SK-N-SH (cell line): ENCODE data around the gene SLX4IP. TPM values are rescaled to one million over a fixed set of nuclear protein-coding genes. Genes with fewer than 3 reads are reported as not detected.

Experiments
- CTCF ChIA-PET: fragments of 300-600, 350-600 bp; formaldehyde crosslinking; extraction: SDS; loops from one replicate; lab custom pipeline; 2021; lab: Yijun Ruan, JAX
- POLR2A ChIA-PET: fragments of 350-600 bp; sonication (Branson Sonifier 250); formaldehyde crosslinking; extraction: SDS; loops from one replicate; lab custom pipeline; 2020; ENCODE audit warnings: antibody characterized with exemption, inconsistent platforms; lab: Yijun Ruan, JAX
- DNase-seq: peaks from one replicate; pipeline ENCODE4 v3.0.0; 2012
- H2AFZ ChIP-seq: fragments of 200-600 bp; sonication (generic); 2 replicates; pipeline ENCODE4 v1.8.1; 2016; ENCODE audit warnings: antibody characterized with exemption, mild to moderate bottlenecking, low read depth
- H3F3A ChIP-seq: fragments of 200-600 bp; sonication (generic); replicated peaks from 2 replicates; pipeline ENCODE3; 2016; ENCODE audit warnings: antibody characterized with exemption, mild to moderate bottlenecking; ENCODE audit not compliant: insufficient read depth
- H3K27ac ChIP-seq, 2 experiments: fragments of 200-500 bp in 1 of 2; fragments of 200-600 bp in 1 of 2; sonication (Bioruptor generic) in 1 of 2; sonication (generic), shearing (Covaris generic) in 1 of 2; 2 replicates each; pipeline versions ENCODE4 v1.5.1 to v1.6.1; 2014 to 2016; ENCODE audit warnings: low read depth in 2 of 2, inconsistent platforms in 1 of 2, low read length in 1 of 2, mild to moderate bottlenecking in 1 of 2, mixed read lengths in 1 of 2
- H3K27me3 ChIP-seq: fragments of 200-600 bp; sonication (generic), shearing (Covaris generic); 2 replicates; pipeline ENCODE4 v1.6.1; 2016; ENCODE audit warnings: mixed run types; ENCODE audit not compliant: insufficient read depth
- H3K36me3 ChIP-seq, 2 experiments: fragments of 200-500 bp in 1 of 2; fragments of 200-600 bp in 1 of 2; sonication (Bioruptor generic) in 1 of 2; sonication (generic) in 1 of 2; replicated peaks in 1 of 2; 2 replicates each; pipeline versions ENCODE3 to v1.5.1; 2014 to 2016; ENCODE audit warnings: low read length in 1 of 2, mild to moderate bottlenecking in 1 of 2; ENCODE audit not compliant: insufficient read depth in 2 of 2, control insufficient read depth in 1 of 2
- H3K4me1 ChIP-seq, 2 experiments: fragments of 200-500 bp in 1 of 2; fragments of 200-600 bp in 1 of 2; sonication (Bioruptor generic) in 1 of 2; sonication (generic), shearing (Covaris generic) in 1 of 2; 2 replicates each; pipeline versions ENCODE4 v1.5.1 to v1.6.1; 2014 to 2016; ENCODE audit warnings: low read depth in 1 of 2, low read length in 1 of 2, mixed run types in 1 of 2; ENCODE audit not compliant: insufficient read depth in 2 of 2, control insufficient read depth in 1 of 2
- H3K4me2 ChIP-seq: fragments of 200-600 bp; sonication (generic), shearing (Covaris generic); 2 replicates; pipeline ENCODE4 v1.6.1; 2017; ENCODE audit warnings: mixed run types
- H3K4me3 ChIP-seq, 2 experiments: fragments of 200-500 bp in 1 of 2; fragments of 200-600 bp in 1 of 2; sonication (Bioruptor generic) in 1 of 2; sonication (generic), shearing (Covaris generic) in 1 of 2; 2 replicates each; pipeline versions ENCODE4 v1.5.1 to v1.8.1; 2014 to 2016; ENCODE audit warnings: low read depth in 2 of 2, inconsistent platforms in 1 of 2, low read length in 1 of 2, mild to moderate bottlenecking in 1 of 2, mixed read lengths in 1 of 2, moderate library complexity in 1 of 2
- H3K79me2 ChIP-seq: fragments of 200-600 bp; sonication (generic); 2 replicates; pipeline ENCODE4 v1.8.1; 2017; ENCODE audit warnings: mild to moderate bottlenecking; ENCODE audit not compliant: insufficient read depth
- H3K9ac ChIP-seq: fragments of 200-600 bp; sonication (generic); 2 replicates; pipeline ENCODE4 v1.6.1; 2017; ENCODE audit warnings: mixed run types
- H3K9me2 ChIP-seq: fragments of 200-600 bp; sonication (generic); 2 replicates; pipeline ENCODE4 v1.6.1; 2017; ENCODE audit warnings: mixed run types
- H3K9me3 ChIP-seq: fragments of 200-600 bp; sonication (generic); 2 replicates; pipeline ENCODE4 v1.6.1; 2017; ENCODE audit warnings: mixed run types, mild to moderate bottlenecking, moderate library complexity
- H4K20me1 ChIP-seq: fragments of 200-600 bp; sonication (generic); 2 replicates; pipeline ENCODE4 v1.6.1; 2017; ENCODE audit warnings: mild to moderate bottlenecking, mixed run types; ENCODE audit not compliant: insufficient read depth
- CHD2 ChIP-seq: fragments of 150-350 bp; IDR thresholded peaks from 2 replicates; pipeline ENCODE4 v1.6.1; 2018; ENCODE audit warnings: low read length; ENCODE audit not compliant: partially characterized antibody
- ELF1 ChIP-seq: IDR thresholded peaks from 2 replicates; pipeline ENCODE4 v1.4.0; 2012
- FOSL2 ChIP-seq: IDR thresholded peaks from 2 replicates; pipeline ENCODE4 v1.4.0; 2012; ENCODE audit warnings: low read depth, mild to moderate bottlenecking, moderate library complexity, borderline replicate concordance
- FOXM1 ChIP-seq: IDR thresholded peaks from 2 replicates; pipeline ENCODE4 v1.4.0; 2012; ENCODE audit warnings: low read depth, mild to moderate bottlenecking
- JUND ChIP-seq: IDR thresholded peaks from 2 replicates; pipeline ENCODE4 v1.4.0; 2012
- MAX ChIP-seq: IDR thresholded peaks from 2 replicates; pipeline ENCODE4 v1.4.0; 2012; ENCODE audit warnings: low read depth
- NRF1 ChIP-seq: IDR thresholded peaks from 2 replicates; pipeline ENCODE4 v1.6.1; 2012; ENCODE audit warnings: low read depth, mild to moderate bottlenecking, low read length
- POLR2AphosphoS5 ChIP-seq: IDR thresholded peaks from 2 replicates; pipeline ENCODE4 v1.6.1; 2012; ENCODE audit warnings: low read depth, low read length
- RAD21 ChIP-seq: IDR thresholded peaks from 2 replicates; pipeline ENCODE4 v1.6.1; 2012; ENCODE audit warnings: mild to moderate bottlenecking, low read length
- RCOR1 ChIP-seq: fragments of 150-350 bp; IDR thresholded peaks from 2 replicates; pipeline ENCODE4 v1.6.1; 2017; ENCODE audit warnings: antibody characterized with exemption, low read length
- RFX5 ChIP-seq: IDR thresholded peaks from 2 replicates; pipeline ENCODE4 v1.6.1; 2012; ENCODE audit warnings: mild to moderate bottlenecking, improper control_type of control experiment, low read length
- RXRA ChIP-seq: IDR thresholded peaks from 2 replicates; pipeline ENCODE4 v1.4.0; 2012; ENCODE audit warnings: low read depth, mild to moderate bottlenecking, borderline replicate concordance
- TAF1 ChIP-seq: IDR thresholded peaks from 2 replicates; pipeline ENCODE4 v1.6.1; 2012; ENCODE audit warnings: low read depth, mild to moderate bottlenecking, low read length, moderate library complexity, borderline replicate concordance
- WGBS: methylation state at CpG from one replicate; pipeline ENCODE4 v1.1.6; 2017; ENCODE audit warnings: low lambda C conversion rate; 5-methylcytosine and 5-hydroxymethylcytosine counted together
- polyA plus RNA-seq, 3 experiments: library from polyadenylated mRNA; depleted of rRNA; stranded (reverse); fragments of >200 nt; gene quantifications; 2 replicates each; pipeline ENCODE4 v1.2.3, GENCODE V29; 2012

Gene SLX4IP
- polyA plus RNA-seq, 1 of the 3 experiments (the other 2 are of a cell fraction), result 1.3 TPM

DNA sequence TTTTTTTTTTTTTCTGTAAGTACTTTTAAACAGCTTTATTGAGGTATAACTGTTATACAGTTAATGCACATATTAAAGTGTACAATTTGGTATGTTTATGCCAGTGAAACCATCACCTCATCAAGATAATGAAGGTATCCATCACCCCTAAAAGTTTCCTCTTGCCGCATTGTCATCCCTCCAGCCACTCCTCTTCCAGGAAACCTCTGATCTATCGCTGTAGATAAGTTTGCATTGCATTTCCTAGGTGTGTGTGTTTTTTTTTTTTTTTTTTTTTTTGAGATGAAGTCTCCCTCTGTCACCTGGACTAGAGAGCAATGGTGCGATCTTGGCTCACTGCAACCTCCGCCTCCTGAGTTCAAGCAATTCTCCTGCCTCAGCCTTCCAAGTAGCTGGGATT lies 3.1 kb downstream of the SLX4IP start (continued):
- TF ChIP-seq RFX5, result no peak
- no peak for TF ChIP-seq NRF1
- no peak for TF ChIP-seq TAF1
- TF ChIP-seq JUND, result no peak
- TF ChIP-seq, all 33 proteins: peak for 0

DNA sequence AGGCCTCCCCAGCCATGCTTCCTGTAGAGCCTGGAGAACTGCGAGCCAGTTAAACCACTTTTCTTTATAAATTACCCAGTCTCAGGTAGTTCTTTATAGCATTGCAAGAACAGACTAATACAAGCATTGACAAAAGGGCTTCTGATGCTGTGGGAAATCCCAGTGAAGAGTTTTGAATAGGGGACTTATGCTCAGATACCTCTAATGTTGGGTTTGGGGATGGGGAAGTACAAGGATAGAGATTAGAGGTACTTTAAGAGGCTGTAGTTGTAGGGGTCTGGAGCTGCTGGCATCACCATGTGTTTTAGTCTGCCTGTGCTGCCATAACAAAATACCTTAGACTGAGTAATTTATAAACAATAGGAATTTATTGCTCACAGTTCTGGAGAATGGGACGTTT lies 8.8 kb downstream of the SLX4IP start:
- Histone ChIP-seq H3F3A (peaks cover 6% of the 10 kb centered on the region), H2AFZ (no peak overlapping the region), H3K27me3 (no peaks in the 10 kb centered on the region), H3K4me3 (no peak overlapping the region), H3K9me3 (no peaks in the 10 kb centered on the region), H3K9me2 (no peaks in the 10 kb centered on the region), H3K4me2 (no peak overlapping the region), H3K4me1 (peaks cover 0 to 17% of the 10 kb centered on the region in 2 experiments; a peak in 2 of 4 replicates), H3K79me2 (peaks cover 30% of the 10 kb centered on the region), H4K20me1 (no peaks in the 10 kb centered on the region), H3K36me3 (peaks cover 0 to 3% of the 10 kb centered on the region in 2 experiments), H3K27ac (no peak overlapping the region), H3K9ac (no peak overlapping the region)
- TF ChIP-seq FOXM1, result no peak
- 91% methylated on average over 2 of the region's 2 CpGs for WGBS
- CTCF ChIA-PET, result no interaction called here
- POLR2A ChIA-PET, result no interaction called here
- no peak for DNase-seq

DNA sequence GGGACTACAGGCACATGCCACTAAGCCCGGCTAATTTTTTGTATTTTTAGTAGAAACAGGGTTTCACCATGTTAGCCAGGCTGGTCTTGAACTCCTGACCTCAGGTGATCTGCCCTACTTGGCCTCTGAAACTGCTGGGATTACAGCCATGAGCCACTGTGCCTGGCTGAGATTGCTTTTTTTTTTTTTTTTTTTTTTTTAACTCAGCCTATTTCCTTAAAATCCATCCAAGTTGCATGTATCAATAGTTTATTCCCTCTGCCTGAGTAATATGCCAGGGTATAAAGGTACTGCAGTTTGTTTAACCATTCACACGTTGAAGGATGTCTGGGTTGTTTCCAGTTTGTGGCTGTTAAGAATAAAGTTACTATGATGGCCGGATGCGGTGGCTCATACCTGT lies 10.7 kb downstream of the SLX4IP start:
- CTCF ChIA-PET, result no interaction called here
- DNase-seq, result no peak
- H3F3A ChIP-seq, result peaks cover 6% of the 10 kb centered on the region
- no peak overlapping the region for H3K9ac ChIP-seq
- no peaks in the 10 kb centered on the region for H4K20me1 ChIP-seq
- H3K4me3 ChIP-seq, result no peak overlapping the region
- H3K4me2 ChIP-seq, result no peak overlapping the region
- 90% methylated on average over 4 of the region's 4 CpGs for WGBS
- TF ChIP-seq RXRA, result no peak
- no peak for TF ChIP-seq POLR2AphosphoS5
- TF ChIP-seq MAX, result no peak
- no peak for TF ChIP-seq FOSL2
- no peak for TF ChIP-seq CHD2
- no peak for TF ChIP-seq RAD21
- no peak for TF ChIP-seq FOXM1
- no peak for TF ChIP-seq NRF1
- no peak for TF ChIP-seq ELF1
- no peak for TF ChIP-seq TAF1
- no peak for TF ChIP-seq RCOR1
- TF ChIP-seq, all 33 proteins: peak for 0
- Histone ChIP-seq H3K9me2 (no peaks in the 10 kb centered on the region), H3K36me3 (peaks cover 0 to 3% of the 10 kb centered on the region in 2 experiments), H2AFZ (no peak overlapping the region), H3K27me3 (no peaks in the 10 kb centered on the region), H3K4me1 (peaks cover 0 to 22% of the 10 kb centered on the region in 2 experiments; a peak in 2 of 4 replicates), H3K9me3 (no peaks in the 10 kb centered on the region), H3K79me2 (peaks cover 26% of the 10 kb centered on the region), H3K27ac (no peak overlapping the region)
- POLR2A ChIA-PET, result no interaction called here
